Measurements from ENCODE around the gene AOPEP.

The AOPEP gene

GRCh38 chr9:94726495-94727191 is at the start of gene AOPEP:
Gene AOPEP (plus strand): TSS chr9:94726699. CDS start chr9:94759784, 33,085 bp downstream.
- peak; percentile 99 for DNase-seq (ENCODE audit: low read depth)

GRCh38 chr9:94677929-94678328 is 48.6 kb upstream of the AOPEP start:
- no peak for DNase-seq (ENCODE audit: low read depth)

GRCh38 chr9:94679587-94679986 is 46.9 kb upstream of the AOPEP start:
- no peak for DNase-seq (ENCODE audit: low read depth)

GRCh38 chr9:94680020-94680419 is 46.5 kb upstream of the AOPEP start:
- no peak for DNase-seq (ENCODE audit: low read depth)

- no peak for DNase-seq (ENCODE audit: low read depth)
Measured at GRCh38 chr9:94680621-94681020, 45.9 kb upstream of the AOPEP start.

GRCh38 chr9:94681508-94681907 is 45.0 kb upstream of the AOPEP start:
- DNase-seq (ENCODE audit: low read depth): peak; percentile 24

GRCh38 chr9:94685359-94685758 is 41.1 kb upstream of the AOPEP start:
- DNase-seq (ENCODE audit: low read depth): no peak

- no peak for DNase-seq (ENCODE audit: low read depth)
Measured at GRCh38 chr9:94687451-94687850, 39.0 kb upstream of the AOPEP start.

- no peak for DNase-seq (ENCODE audit: low read depth)
Measured at GRCh38 chr9:94690344-94690743, 36.2 kb upstream of the AOPEP start.

- DNase-seq (ENCODE audit: low read depth): no peak
Measured at GRCh38 chr9:94692601-94693000, 33.9 kb upstream of the AOPEP start.

- DNase-seq (ENCODE audit: low read depth): no peak
Measured at GRCh38 chr9:94693485-94694204, 32.9 kb upstream of the AOPEP start.

GRCh38 chr9:94696545-94696944 is 30.0 kb upstream of the AOPEP start:
- no peak for DNase-seq (ENCODE audit: low read depth)

- no peak for DNase-seq (ENCODE audit: low read depth)
Measured at GRCh38 chr9:94697972-94698581, 28.4 kb upstream of the AOPEP start.

GRCh38 chr9:94699715-94700373 is 26.7 kb upstream of the AOPEP start:
- DNase-seq (ENCODE audit: low read depth): no peak

- DNase-seq (ENCODE audit: low read depth): no peak
Measured at GRCh38 chr9:94700445-94700844, 26.1 kb upstream of the AOPEP start.

- DNase-seq (ENCODE audit: low read depth): no peak
Measured at GRCh38 chr9:94703488-94704140, 22.9 kb upstream of the AOPEP start.

- no peak for DNase-seq (ENCODE audit: low read depth)
Measured at GRCh38 chr9:94705162-94705702, 21.3 kb upstream of the AOPEP start.

GRCh38 chr9:94706922-94707321 is 19.6 kb upstream of the AOPEP start:
- no peak for DNase-seq (ENCODE audit: low read depth)

GRCh38 chr9:94713436-94714215 is 12.9 kb upstream of the AOPEP start:
- no peak for DNase-seq (ENCODE audit: low read depth)

- DNase-seq (ENCODE audit: low read depth): no peak
Measured at GRCh38 chr9:94714494-94714893, 12.0 kb upstream of the AOPEP start.

GRCh38 chr9:94717761-94718160 is 8.7 kb upstream of the AOPEP start:
- DNase-seq (ENCODE audit: low read depth): no peak

Data from stimulated activated CD4-positive, alpha-beta T cell treated with anti-CD3 and anti-CD28 coated beads, Interleukin-2, amount 100 ng/mL, for 4 hours (primary cell).